HCT116 (cell line): ENCODE data around the gene OPTN. TPM values are rescaled to one million over a fixed set of nuclear protein-coding genes. Genes with fewer than 3 reads are reported as not detected.
"Not testable (repeated sequence)": the region's sequence is repeated elsewhere in the genome, so short reads cannot be mapped to it uniquely, and the experiment has no call there.

Experiments used
- ATAC-seq: fragments of 200-7000 bp; cut with Tn5 transposase; 2 replicates; pipeline ENCODE4 v1.9.1; 2020; ENCODE audit warnings: mild to moderate bottlenecking, moderate library complexity
- BruUV-seq: library from RNA; stranded (reverse); fragments of 400-500 nt; replicated peaks from 2 replicates; lab custom pipeline; 2021; lab: Mats Ljungman, UMichigan
- CTCF ChIA-PET: fragments of 300-600 bp; sonication (Branson Sonifier 250); formaldehyde crosslinking; loops from one replicate; lab custom pipeline; 2021; ENCODE audit warnings: antibody characterized with exemption; lab: Charles Lee
- POLR2A ChIA-PET: fragments of 300-600, 350-600 bp; sonication (Branson Sonifier 250); formaldehyde crosslinking; loops from one replicate; lab custom pipeline; 2021; ENCODE audit warnings: antibody characterized with exemption; lab: Charles Lee
- RAD21 ChIA-PET, 2 experiments: fragments of 300-600 bp; sonication (Branson Sonifier 250); formaldehyde crosslinking; loops; one replicate each; lab custom pipeline; 2023; ENCODE audit warnings: low total read pairs in 2 of 2; ENCODE audit not compliant: uncharacterized antibody in 2 of 2, unreplicated experiment in 2 of 2, low non-redundant PET in 1 of 2; lab: Charles Lee
- DNase-seq: peaks from one replicate; pipeline ENCODE4 v3.0.0-alpha.2; 2010; ENCODE audit warnings: low read depth, low spot score
- H2AFZ ChIP-seq: fragments of 200-600 bp; shearing (Covaris generic), sonication (generic); 2 replicates; pipeline ENCODE4 v1.6.1; 2017; ENCODE audit warnings: low read depth, mixed run types, mixed read lengths, antibody characterized with exemption, low read length; ENCODE audit not compliant: poor library complexity, severe bottlenecking
- H3K27ac ChIP-seq: 2 replicates; pipeline ENCODE4 v1.5.1; 2012; ENCODE audit warnings: low read depth, low read length
- H3K27me3 ChIP-seq: fragments of 200-600 bp; sonication (generic); 2 replicates; pipeline ENCODE4 v1.6.1; 2016; ENCODE audit warnings: mixed run types, low read length, mixed read lengths; ENCODE audit not compliant: insufficient read depth
- H3K36me3 ChIP-seq, 2 experiments: fragments of 200-500 bp in 1 of 2; fragments of 200-600 bp in 1 of 2; sonication (Bioruptor generic) in 1 of 2; sonication (generic) in 1 of 2; 2 replicates each; pipeline versions ENCODE4 v1.5.1 to v1.6.1; 2014 to 2016; ENCODE audit warnings: low read length in 2 of 2, inconsistent platforms in 1 of 2, mixed read lengths in 1 of 2, mixed run types in 1 of 2; ENCODE audit not compliant: insufficient read depth in 2 of 2, control insufficient read depth in 1 of 2
- H3K4me1 ChIP-seq, 2 experiments: fragments of 200-600 bp in 1 of 2; sonication (generic) in 1 of 2; 2 replicates each; pipeline versions ENCODE4 v1.5.1 to v1.6.1; 2012 to 2017; ENCODE audit warnings: low read length in 2 of 2, inconsistent platforms in 1 of 2, mild to moderate bottlenecking in 1 of 2, mixed read lengths in 1 of 2, mixed run types in 1 of 2, moderate library complexity in 1 of 2; ENCODE audit not compliant: insufficient read depth in 2 of 2, control insufficient read depth in 1 of 2
- H3K4me2 ChIP-seq: fragments of 200-600 bp; sonication (generic); 2 replicates; pipeline ENCODE4 v1.6.1; 2017; ENCODE audit warnings: mixed run types, low read length, mixed read lengths
- H3K4me3 ChIP-seq, 2 experiments: fragments of 200-600 bp in 1 of 2; sonication (generic) in 1 of 2; replicated peaks in 1 of 2; 2 replicates each; pipeline ENCODE4 v1.5.1; 2011 to 2016; ENCODE audit warnings: low read length in 2 of 2, control low read depth in 1 of 2, low read depth in 1 of 2, mild to moderate bottlenecking in 1 of 2, mixed read lengths in 1 of 2, mixed run types in 1 of 2
- H3K79me2 ChIP-seq: fragments of 200-600 bp; sonication (generic); 2 replicates; pipeline ENCODE4 v1.6.1; 2017; ENCODE audit warnings: mild to moderate bottlenecking, mixed run types, low read length, moderate library complexity, mixed read lengths; ENCODE audit not compliant: insufficient read depth
- H3K9ac ChIP-seq: fragments of 200-600 bp; sonication (generic); 2 replicates; pipeline ENCODE4 v1.6.1; 2016; ENCODE audit warnings: low read length, mixed read lengths
- H3K9me2 ChIP-seq: fragments of 200-600 bp; sonication (generic), shearing (Covaris generic); 2 replicates; pipeline ENCODE4 v1.6.1; 2017; ENCODE audit warnings: mixed run types, mild to moderate bottlenecking, moderate library complexity; ENCODE audit not compliant: insufficient read depth
- H3K9me3 ChIP-seq, 2 experiments: fragments of 200-500 bp in 1 of 2; fragments of 200-600 bp in 1 of 2; sonication (Bioruptor generic) in 1 of 2; sonication (generic) in 1 of 2; 2 replicates each; pipeline ENCODE4 v1.6.1; 2014 to 2017; ENCODE audit warnings: low read length in 2 of 2, mixed read lengths in 2 of 2, inconsistent platforms in 1 of 2, low read depth in 1 of 2, mild to moderate bottlenecking in 1 of 2, mixed run types in 1 of 2, moderate library complexity in 1 of 2; ENCODE audit not compliant: control insufficient read depth in 1 of 2, insufficient read depth in 1 of 2
- H4K20me1 ChIP-seq: fragments of 200-600 bp; sonication (generic), shearing (Covaris generic); 2 replicates; pipeline ENCODE4 v1.6.1; 2017; ENCODE audit warnings: mixed run types, mild to moderate bottlenecking, moderate library complexity; ENCODE audit not compliant: insufficient read depth
- CBX3 ChIP-seq: IDR thresholded peaks from 2 replicates; pipeline ENCODE4 v1.6.1; 2012; ENCODE audit warnings: low read depth
- EGR1 ChIP-seq: IDR thresholded peaks from 2 replicates; pipeline ENCODE4 v1.6.1; 2012; ENCODE audit warnings: low read depth
- EZH2 ChIP-seq: fragments of 200-600 bp; sonication (generic); IDR thresholded peaks from 2 replicates; pipeline ENCODE4 v1.6.1; 2017; ENCODE audit warnings: antibody characterized with exemption, mixed run types
- JUND ChIP-seq: IDR thresholded peaks from 2 replicates; pipeline ENCODE4 v1.6.1; 2012
- SP1 ChIP-seq: IDR thresholded peaks from 2 replicates; pipeline ENCODE4 v1.6.1; 2012; ENCODE audit warnings: low read depth
- YY1 ChIP-seq: IDR thresholded peaks from 2 replicates; pipeline ENCODE4 v1.6.1; 2011; ENCODE audit warnings: low read length, low read depth, moderate library complexity, mild to moderate bottlenecking; ENCODE audit not compliant: insufficient replicate concordance; ENCODE audit errors: extremely low read depth
- ZFX ChIP-seq: fragments of 450-650 bp; IDR thresholded peaks from 2 replicates; pipeline ENCODE4 v1.6.1; 2017
- intact Hi-C: fragments of 100-400 bp; cut with micrococcal nuclease; formaldehyde crosslinking; loops from 2 replicates; pipeline ENCODE4 v1.10.0; 2022
- total RNA-seq: library from RNA; stranded (reverse); gene quantifications from one replicate; pipeline ENCODE4 v1.2.1, GENCODE V29; 2021; ENCODE audit not compliant: unreplicated experiment
- TF ChIP-seq, protein P1 (sequence below): IDR thresholded peaks from 2 replicates; pipeline ENCODE4 v1.6.1; 2012

The OPTN gene
- total RNA-seq, 1 experiment from 2014 or later, result 17.0 TPM

- intact Hi-C loops, result no loop called here
- Histone ChIP-seq H3K9me3 (peaks cover 11 to 18% of the 10 kb centered on the region in 2 experiments; a peak in 2 of 4 replicates), H3K27ac (no peak overlapping the region), H3K79me2 (no peaks in the 10 kb centered on the region), H2AFZ (no peak overlapping the region), H3K4me3 (no peak overlapping the region), H3K36me3 (no peaks in the 10 kb centered on the region), H3K4me1 (no peaks in the 10 kb centered on the region), H4K20me1 (no peaks in the 10 kb centered on the region), H3K9me2 (no peaks in the 10 kb centered on the region), H3K4me2 (no peak overlapping the region), H3K27me3 (no peaks in the 10 kb centered on the region), H3K9ac (no peak overlapping the region)
- ChIA-PET CTCF (no interaction called here), POLR2A (no interaction called here), RAD21 (no interaction called here)
- TF ChIP-seq JUND (no peak), EZH2 (no peak), EGR1 (no peak), SP1 (no peak), ZFX (no peak), YY1 (no peak)
- TF ChIP-seq, protein P1, sequence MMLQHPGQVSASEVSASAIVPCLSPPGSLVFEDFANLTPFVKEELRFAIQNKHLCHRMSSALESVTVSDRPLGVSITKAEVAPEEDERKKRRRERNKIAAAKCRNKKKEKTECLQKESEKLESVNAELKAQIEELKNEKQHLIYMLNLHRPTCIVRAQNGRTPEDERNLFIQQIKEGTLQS, result no peak
- ATAC-seq (no peak), DNase-seq (no peak)
- no TSS peak for BruUV-seq
These were observed 19.3 kb upstream of the OPTN start for GRCh38 chr10:13080643-13081042.

DNA sequence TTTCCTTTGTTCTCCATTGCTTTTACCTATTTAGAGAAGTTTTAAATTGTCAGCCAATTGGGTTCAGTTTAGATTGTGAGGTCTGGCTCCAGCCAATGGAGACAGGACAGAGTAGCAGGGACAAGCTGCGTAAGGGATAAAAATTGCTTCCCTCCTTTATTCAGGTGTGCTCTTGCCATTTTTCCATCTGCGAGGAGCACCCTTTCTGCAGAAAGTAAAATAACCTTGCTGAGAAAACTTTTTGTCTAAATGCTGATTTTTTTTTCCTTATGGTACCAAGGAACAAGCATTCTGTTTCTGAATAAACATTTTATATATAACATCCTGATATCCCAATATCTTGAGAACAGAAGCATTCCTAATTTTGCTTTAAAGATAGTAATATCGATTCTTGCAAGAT lies 16.3 kb upstream of the OPTN start:
- CTCF ChIA-PET, result interaction anchor here (1.4 kb wide), 1 partner anchor 16 kb away, joined by 7 read pairs; the partner anchor contains the start of gene OPTN
- DNase-seq, H2AFZ ChIP-seq, H3K4me3 ChIP-seq, BruUV-seq: not testable (repeated sequence)
- peak; percentile 79 for TF ChIP-seq CBX3
- TF ChIP-seq, all 23 proteins: peak for 1; not testable (repeated sequence) for 22
- H4K20me1 ChIP-seq, H3K27ac ChIP-seq, H3K4me2 ChIP-seq, H3K9me2 ChIP-seq, H3K36me3 ChIP-seq, ATAC-seq, intact Hi-C loops, H3K27me3 ChIP-seq, H3K9ac ChIP-seq, POLR2A ChIA-PET, H3K79me2 ChIP-seq: not testable (repeated sequence)
- Histone ChIP-seq H3K4me1 (peaks cover 4 to 12% of the 10 kb centered on the region in 2 experiments; a peak in 3 of 4 replicates), H3K9me3 (peaks cover 11 to 18% of the 10 kb centered on the region in 2 experiments; a peak in 2 of 4 replicates)
- RAD21 ChIA-PET, result interaction anchor here in 1 of 2 experiments (1.2 kb wide), 1 partner anchor 16 kb away, joined by 7 read pairs; the partner anchor contains the start of gene OPTN
